ENCODE results near the gene LST1.

DNA sequence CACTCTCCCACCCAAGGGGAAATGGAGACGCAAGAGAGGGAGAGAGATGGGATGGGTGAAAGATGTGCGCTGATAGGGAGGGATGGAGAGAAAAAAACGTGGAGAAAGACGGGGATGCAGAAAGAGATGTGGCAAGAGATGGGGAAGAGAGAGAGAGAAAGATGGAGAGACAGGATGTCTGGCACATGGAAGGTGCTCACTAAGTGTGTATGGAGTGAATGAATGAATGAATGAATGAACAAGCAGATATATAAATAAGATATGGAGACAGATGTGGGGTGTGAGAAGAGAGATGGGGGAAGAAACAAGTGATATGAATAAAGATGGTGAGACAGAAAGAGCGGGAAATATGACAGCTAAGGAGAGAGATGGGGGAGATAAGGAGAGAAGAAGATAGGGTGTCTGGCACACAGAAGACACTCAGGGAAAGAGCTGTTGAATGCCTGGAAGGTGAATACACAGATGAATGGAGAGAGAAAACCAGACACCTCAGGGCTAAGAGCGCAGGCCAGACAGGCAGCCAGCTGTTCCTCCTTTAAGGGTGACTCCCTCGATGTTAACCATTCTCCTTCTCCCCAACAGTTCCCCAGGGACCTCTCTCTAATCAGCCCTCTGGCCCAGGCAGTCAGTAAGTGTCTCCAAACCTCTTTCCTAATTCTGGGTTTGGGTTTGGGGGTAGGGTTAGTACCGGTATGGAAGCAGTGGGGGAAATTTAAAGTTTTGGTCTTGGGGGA, 10.0 kb upstream of the LST1 start:
- TF ChIP-seq, protein P1, sequence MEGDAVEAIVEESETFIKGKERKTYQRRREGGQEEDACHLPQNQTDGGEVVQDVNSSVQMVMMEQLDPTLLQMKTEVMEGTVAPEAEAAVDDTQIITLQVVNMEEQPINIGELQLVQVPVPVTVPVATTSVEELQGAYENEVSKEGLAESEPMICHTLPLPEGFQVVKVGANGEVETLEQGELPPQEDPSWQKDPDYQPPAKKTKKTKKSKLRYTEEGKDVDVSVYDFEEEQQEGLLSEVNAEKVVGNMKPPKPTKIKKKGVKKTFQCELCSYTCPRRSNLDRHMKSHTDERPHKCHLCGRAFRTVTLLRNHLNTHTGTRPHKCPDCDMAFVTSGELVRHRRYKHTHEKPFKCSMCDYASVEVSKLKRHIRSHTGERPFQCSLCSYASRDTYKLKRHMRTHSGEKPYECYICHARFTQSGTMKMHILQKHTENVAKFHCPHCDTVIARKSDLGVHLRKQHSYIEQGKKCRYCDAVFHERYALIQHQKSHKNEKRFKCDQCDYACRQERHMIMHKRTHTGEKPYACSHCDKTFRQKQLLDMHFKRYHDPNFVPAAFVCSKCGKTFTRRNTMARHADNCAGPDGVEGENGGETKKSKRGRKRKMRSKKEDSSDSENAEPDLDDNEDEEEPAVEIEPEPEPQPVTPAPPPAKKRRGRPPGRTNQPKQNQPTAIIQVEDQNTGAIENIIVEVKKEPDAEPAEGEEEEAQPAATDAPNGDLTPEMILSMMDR (IDR thresholded peaks at IDR 0.05), result no peak
- TF ChIP-seq EZH2 (IDR thresholded peaks at IDR 0.05), result no peak
